ENCODE data around the gene CLDN17. TPM values are rescaled to one million over a fixed set of nuclear protein-coding genes. Genes with fewer than 3 reads are reported as not detected.
A peak's percentile ranks its signal among the peaks of the same experiment; 100 is the strongest.

The CLDN17 gene
- total and polyA plus RNA-seq, 2 donors (not counting 1 experiment from before 2014, with no cell fraction given): not detected

DNA sequence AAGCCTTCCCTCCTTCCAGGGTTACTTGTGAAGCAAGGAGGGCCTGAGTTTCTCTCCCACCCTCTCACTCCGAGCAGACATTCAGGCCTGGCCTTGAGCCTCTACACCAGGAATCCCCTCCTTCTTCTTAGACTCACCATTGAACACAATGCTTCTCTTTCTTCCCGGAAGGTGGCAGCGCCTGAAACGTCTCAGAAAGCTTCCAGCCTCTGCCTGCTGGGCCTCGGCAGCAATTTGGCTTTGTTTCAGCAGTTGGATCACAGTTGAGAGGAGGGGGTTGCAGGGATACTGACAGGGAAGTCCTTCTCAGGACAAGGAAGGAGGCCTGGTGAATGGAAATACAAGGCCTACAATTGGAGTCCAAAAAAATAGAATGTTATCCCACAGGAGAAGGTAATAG is 43.0 kb upstream of the CLDN17 start:
- Histone ChIP-seq H3K27me3 (ENCODE audit: control insufficient read depth, insufficient read depth, low read length) (no peaks in the 10 kb centered on the region), H3K27ac (ENCODE audit: insufficient read depth, low read length) (no peak overlapping the region), H2AFZ (ENCODE audit: low read length) (no peak overlapping the region), H3K9ac (ENCODE audit: insufficient read depth, low read length) (no peak overlapping the region), H4K20me1 (ENCODE audit: control insufficient read depth, extremely low read depth, insufficient read depth, low read length) (no peaks in the 10 kb centered on the region), H3K9me3 (ENCODE audit: control insufficient read depth, insufficient read depth, low read depth, low read length) (no peaks in the 10 kb centered on the region), H3K4me2 (ENCODE audit: extremely low read depth, insufficient read depth, low read length) (no peak overlapping the region), H3K4me1 (ENCODE audit: control insufficient read depth, extremely low read depth, insufficient read depth, low read length) (no peaks in the 10 kb centered on the region), H3K79me2 (ENCODE audit: control insufficient read depth, insufficient read depth, low read length) (no peaks in the 10 kb centered on the region), H3K4me3 (replicated peaks in 1 of 4; ENCODE audit: control extremely low read depth in 1 of 4, insufficient read depth in 1 of 4, low read depth in 3 of 4, low read length in 4 of 4) (no peak overlapping the region), H3K36me3 (ENCODE audit: control insufficient read depth, insufficient read depth, low read length) (no peaks in the 10 kb centered on the region)
- no peak for DNase-seq (ENCODE audit: low read depth in 2 of 2)
- TF ChIP-seq, protein P1, sequence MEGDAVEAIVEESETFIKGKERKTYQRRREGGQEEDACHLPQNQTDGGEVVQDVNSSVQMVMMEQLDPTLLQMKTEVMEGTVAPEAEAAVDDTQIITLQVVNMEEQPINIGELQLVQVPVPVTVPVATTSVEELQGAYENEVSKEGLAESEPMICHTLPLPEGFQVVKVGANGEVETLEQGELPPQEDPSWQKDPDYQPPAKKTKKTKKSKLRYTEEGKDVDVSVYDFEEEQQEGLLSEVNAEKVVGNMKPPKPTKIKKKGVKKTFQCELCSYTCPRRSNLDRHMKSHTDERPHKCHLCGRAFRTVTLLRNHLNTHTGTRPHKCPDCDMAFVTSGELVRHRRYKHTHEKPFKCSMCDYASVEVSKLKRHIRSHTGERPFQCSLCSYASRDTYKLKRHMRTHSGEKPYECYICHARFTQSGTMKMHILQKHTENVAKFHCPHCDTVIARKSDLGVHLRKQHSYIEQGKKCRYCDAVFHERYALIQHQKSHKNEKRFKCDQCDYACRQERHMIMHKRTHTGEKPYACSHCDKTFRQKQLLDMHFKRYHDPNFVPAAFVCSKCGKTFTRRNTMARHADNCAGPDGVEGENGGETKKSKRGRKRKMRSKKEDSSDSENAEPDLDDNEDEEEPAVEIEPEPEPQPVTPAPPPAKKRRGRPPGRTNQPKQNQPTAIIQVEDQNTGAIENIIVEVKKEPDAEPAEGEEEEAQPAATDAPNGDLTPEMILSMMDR (conservative IDR thresholded peaks at IDR 0.05 in 1 of 2, IDR thresholded peaks at IDR 0.05 in 1 of 2; ENCODE audit: low read depth in 1 of 2, low read length in 2 of 2): no peak
- TF ChIP-seq EZH2 (IDR thresholded peaks at IDR 0.05; ENCODE audit: low read length, missing control alignments): no peak

DNA sequence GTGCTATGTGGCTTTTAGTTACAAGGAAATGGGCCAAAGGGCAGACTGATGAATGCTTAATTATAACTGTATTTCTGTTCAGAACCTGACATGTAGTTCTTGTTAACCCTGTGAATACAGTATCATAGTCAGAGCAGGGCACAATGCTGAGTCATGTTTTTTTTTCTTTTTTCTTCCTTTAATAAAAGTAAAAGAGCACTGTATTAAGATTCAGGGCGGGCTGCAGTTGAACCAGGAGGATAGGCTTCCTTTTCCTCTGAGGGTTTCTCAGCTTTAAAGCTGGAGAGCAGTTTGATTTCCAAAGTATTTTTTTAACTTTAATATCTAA is 40.6 kb upstream of the CLDN17 start:
- no peak overlapping the region for H3K9ac ChIP-seq (ENCODE audit: insufficient read depth, low read length)
- no peaks in the 10 kb centered on the region for H3K9me3 ChIP-seq (ENCODE audit: control insufficient read depth, insufficient read depth, low read depth, low read length)
- DNase-seq (ENCODE audit: low read depth in 2 of 2): no peak
- H2AFZ ChIP-seq (ENCODE audit: low read length): no peak overlapping the region
- no peak overlapping the region for H3K27ac ChIP-seq (ENCODE audit: insufficient read depth, low read length)
- no peaks in the 10 kb centered on the region for H3K79me2 ChIP-seq (ENCODE audit: control insufficient read depth, insufficient read depth, low read length)
- TF ChIP-seq, protein P1 (conservative IDR thresholded peaks at IDR 0.05 in 1 of 2, IDR thresholded peaks at IDR 0.05 in 1 of 2; ENCODE audit: low read depth in 1 of 2, low read length in 2 of 2): no peak
- no peak for TF ChIP-seq EZH2 (IDR thresholded peaks at IDR 0.05; ENCODE audit: low read length, missing control alignments)
- H3K27me3 ChIP-seq (ENCODE audit: control insufficient read depth, insufficient read depth, low read length): no peaks in the 10 kb centered on the region
- no peaks in the 10 kb centered on the region for H3K4me1 ChIP-seq (ENCODE audit: control insufficient read depth, extremely low read depth, insufficient read depth, low read length)
- no peak overlapping the region for H3K4me3 ChIP-seq (replicated peaks in 1 of 4; ENCODE audit: control extremely low read depth in 1 of 4, insufficient read depth in 1 of 4, low read depth in 3 of 4, low read length in 4 of 4)
- H4K20me1 ChIP-seq (ENCODE audit: control insufficient read depth, extremely low read depth, insufficient read depth, low read length): no peaks in the 10 kb centered on the region
- H3K4me2 ChIP-seq (ENCODE audit: extremely low read depth, insufficient read depth, low read length): no peak overlapping the region
- H3K36me3 ChIP-seq (ENCODE audit: control insufficient read depth, insufficient read depth, low read length): no peaks in the 10 kb centered on the region

DNA sequence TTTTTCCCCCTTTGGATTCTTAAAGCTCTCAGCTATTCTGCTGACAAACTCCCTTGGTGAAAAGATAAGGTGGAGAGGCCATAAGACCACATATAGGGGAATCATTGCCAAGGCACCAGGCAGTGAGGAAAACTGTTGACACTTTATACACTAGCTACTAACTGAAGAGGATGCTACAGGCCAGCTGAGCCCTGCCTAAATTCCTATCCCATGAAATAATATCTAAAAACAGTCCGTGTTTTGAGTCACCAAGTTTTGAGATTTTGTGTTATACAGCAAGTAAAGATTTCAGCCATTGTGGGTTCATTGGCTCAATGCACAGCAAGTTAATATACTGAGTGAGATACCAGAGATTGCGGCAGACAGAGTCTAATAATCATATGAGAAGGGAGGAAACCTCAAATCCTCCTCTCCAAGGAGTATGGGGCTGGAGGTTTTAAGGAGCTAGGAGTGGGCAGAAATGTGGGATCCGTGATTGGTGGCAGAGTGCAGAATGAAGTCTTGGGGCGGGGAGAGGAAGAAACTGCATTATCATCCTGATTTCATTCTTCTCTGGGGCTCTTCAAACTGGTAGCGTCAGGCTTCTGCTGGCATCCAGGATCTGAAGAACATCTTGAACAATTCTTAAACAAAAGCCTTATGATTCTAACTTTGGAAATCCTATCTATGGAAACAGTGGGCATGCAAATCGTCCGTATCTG is 40.1 kb upstream of the CLDN17 start:
- H3K4me2 ChIP-seq (ENCODE audit: extremely low read depth, insufficient read depth, low read length): no peak overlapping the region
- H3K27ac ChIP-seq (ENCODE audit: insufficient read depth, low read length): peak overlapping the region; percentile 14
- peak overlapping the region; percentile 30 for H2AFZ ChIP-seq (ENCODE audit: low read length)
- no peaks in the 10 kb centered on the region for H3K36me3 ChIP-seq (ENCODE audit: control insufficient read depth, insufficient read depth, low read length)
- H3K9ac ChIP-seq (ENCODE audit: insufficient read depth, low read length): no peak overlapping the region
- H3K79me2 ChIP-seq (ENCODE audit: control insufficient read depth, insufficient read depth, low read length): no peaks in the 10 kb centered on the region
- DNase-seq (ENCODE audit: low read depth in 2 of 2): peak; percentile 3 to 10
- H4K20me1 ChIP-seq (ENCODE audit: control insufficient read depth, extremely low read depth, insufficient read depth, low read length): no peaks in the 10 kb centered on the region
- H3K4me1 ChIP-seq (ENCODE audit: control insufficient read depth, extremely low read depth, insufficient read depth, low read length): no peaks in the 10 kb centered on the region
- H3K27me3 ChIP-seq (ENCODE audit: control insufficient read depth, insufficient read depth, low read length): no peaks in the 10 kb centered on the region
- no peak overlapping the region for H3K4me3 ChIP-seq (replicated peaks in 1 of 4; ENCODE audit: control extremely low read depth in 1 of 4, insufficient read depth in 1 of 4, low read depth in 3 of 4, low read length in 4 of 4)
- H3K9me3 ChIP-seq (ENCODE audit: control insufficient read depth, insufficient read depth, low read depth, low read length): no peaks in the 10 kb centered on the region
- TF ChIP-seq EZH2 (IDR thresholded peaks at IDR 0.05; ENCODE audit: low read length, missing control alignments): no peak
- TF ChIP-seq, protein P1 (conservative IDR thresholded peaks at IDR 0.05 in 1 of 2, IDR thresholded peaks at IDR 0.05 in 1 of 2; ENCODE audit: low read depth in 1 of 2, low read length in 2 of 2): no peak

All from fibroblast of lung (primary cell).